Inflammatory macrophage treated with lipopolysaccharide for 1 hour (primary cell): ENCODE measurements around the gene CDYL.
"Not testable (repeated sequence)": the region's sequence is repeated elsewhere in the genome, so short reads cannot be mapped to it uniquely, and the experiment has no call there.

ENCODE experiments used
- DNase-seq, 2 donors: peaks; one replicate each; pipeline ENCODE4 v3.0.0-alpha.2; 2020 to 2022

CDYL gene

GRCh38 chr6:4805553-4806336 lies 29.5 kb downstream of the CDYL start:
- peak in 1 of 2 donors; percentile 37 for DNase-seq

DNA sequence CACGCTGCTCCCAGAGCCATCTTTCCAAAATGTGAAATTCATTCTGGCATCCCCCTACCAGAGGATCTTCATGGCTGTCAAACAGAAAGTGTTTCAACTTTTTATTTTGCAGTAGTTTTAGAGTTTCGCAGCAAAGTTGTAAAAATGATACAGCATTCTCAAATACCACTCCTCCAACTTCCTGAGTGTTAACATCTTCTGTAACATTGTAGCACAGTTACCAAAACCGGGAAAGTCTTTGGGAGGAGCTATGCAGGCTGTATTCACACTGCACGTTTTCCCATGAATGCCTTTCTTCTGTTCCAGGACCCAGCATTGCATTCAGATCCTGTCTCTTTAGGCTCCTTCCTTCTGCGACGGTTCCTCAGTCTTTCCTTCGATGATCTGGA lies 30.1 kb downstream of the CDYL start:
- DNase-seq = peak; percentile 37 to 63

DNA sequence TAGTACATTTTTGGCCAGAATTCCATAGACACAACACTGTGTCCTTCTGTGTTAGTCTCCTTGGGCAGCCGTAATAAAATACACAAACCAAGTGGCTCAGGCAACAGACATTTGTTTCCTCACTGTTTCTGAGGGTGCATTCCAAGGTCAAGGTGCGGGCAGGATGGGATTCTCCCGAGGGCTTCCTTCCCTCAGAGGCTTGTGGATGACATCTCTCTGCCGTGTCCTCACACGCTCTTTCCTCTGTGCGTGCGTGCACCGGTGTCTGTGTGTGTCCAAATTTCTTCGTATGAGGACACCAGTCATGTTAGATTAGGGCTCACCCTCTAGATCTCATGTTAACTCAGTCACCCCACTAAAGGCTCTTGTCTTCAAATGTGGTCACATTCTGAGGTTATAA lies 30.6 kb downstream of the CDYL start:
- DNase-seq = no peak

GRCh38 chr6:4808396-4808795 lies 32.2 kb downstream of the CDYL start:
- DNase-seq = no peak

DNA sequence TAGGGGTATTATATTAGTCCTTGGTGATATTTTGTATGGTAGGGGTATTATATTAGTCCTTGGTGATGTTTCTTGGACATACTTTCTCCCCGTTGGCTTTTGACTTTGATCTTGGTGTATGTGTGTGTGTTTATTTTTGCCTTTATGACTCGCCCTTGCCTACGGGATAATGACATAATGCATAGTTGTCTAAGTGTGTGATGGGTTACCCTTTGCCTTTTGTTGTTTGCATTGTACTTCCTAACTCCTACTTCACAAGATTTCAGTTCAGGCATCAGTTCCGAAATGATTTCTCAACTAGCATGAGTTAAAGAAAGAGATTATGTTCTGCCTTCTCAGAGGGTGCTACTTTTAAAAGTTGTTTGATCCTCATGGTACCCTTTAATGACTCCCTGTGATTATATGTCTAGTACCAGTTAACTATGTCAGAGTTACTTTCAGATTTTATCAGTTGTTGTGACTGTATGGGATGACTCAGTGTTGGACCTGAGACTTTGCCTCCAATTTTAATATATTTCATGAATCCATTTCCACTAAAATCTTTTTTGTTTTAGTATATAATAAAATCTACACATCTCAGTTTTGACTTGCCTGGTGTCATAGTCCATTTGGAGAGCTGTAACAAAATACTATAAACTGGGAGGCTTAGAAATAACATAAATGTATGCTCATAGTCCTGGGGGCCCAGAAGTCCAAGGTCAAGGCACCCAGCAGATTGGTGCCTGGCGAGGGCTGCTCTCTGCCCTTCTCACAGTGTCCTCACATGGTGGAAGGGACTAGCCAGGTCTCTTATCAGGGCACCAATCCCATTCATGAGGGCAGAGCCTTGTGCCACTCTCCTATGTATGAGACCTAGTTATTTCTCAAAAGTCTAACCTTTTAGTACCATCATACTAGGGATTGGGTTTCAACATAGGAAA lies 34.1 kb downstream of the CDYL start:
- peak; percentile 65 to 90 for DNase-seq

DNA sequence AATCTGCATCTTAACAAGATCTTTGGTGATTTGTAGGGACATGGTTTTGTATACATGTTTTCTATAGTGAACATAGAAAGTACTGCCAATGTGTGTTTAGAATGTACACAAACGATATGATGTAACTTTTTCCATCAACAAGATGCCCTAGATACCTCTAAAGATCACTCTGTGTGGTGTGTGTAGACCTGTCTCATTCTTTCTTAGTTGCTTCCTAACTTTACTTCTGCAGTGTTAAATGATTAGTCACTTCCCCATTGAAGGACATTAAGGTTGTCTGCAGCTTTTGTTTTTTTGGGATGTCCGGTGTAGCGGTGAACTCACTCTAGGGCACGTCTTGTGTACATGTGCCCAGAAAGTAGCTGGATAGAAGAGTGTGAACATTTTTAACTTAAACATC lies 35.9 kb downstream of the CDYL start:
- DNase-seq = peak in 1 of 2 donors; percentile 37

- DNase-seq = no peak
Measured at GRCh38 chr6:4813055-4813454, 36.9 kb downstream of the CDYL start.

GRCh38 chr6:4814212-4814611 lies 38.0 kb downstream of the CDYL start:
- no peak for DNase-seq

DNA sequence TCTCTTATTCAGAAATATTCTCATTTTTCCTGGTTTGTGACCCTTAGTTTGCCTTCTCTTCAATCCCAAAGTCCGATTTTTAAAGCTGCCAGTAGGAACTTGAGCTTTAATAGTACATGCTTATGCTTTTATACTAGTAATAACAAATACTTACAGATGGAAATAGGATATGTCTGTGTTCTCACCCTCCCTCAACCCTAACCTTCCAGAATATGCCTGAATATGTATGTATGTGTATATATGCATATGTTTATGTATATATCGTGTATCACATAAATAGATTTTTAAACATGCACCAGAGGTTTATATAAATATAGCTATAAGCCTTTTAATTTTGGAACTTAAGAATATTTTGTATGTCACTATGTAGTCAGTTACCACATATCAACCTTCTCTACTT lies 38.8 kb downstream of the CDYL start:
- no peak for DNase-seq

DNA sequence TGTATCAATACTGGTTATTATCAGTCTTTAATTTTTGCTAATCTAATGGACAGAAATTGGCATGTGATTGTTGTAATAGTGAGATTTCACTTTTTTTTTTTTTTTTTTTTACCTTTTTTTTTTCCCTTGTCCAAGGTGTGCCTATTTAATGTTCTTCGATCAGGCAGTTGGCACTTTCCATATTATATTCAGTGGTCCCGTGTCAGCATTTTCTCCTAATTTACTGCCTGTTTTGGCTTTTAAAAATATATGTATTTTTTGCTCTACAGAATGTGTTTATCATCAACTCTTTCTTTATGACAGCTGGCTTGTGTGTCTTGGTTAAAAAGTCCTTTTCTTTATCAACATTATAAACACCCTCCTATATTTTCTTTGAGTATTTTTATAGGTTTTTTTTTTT lies 39.4 kb downstream of the CDYL start:
- no peak for DNase-seq

- DNase-seq = no peak
Measured at GRCh38 chr6:4816904-4817303, 40.7 kb downstream of the CDYL start.

- no peak for DNase-seq
Measured at GRCh38 chr6:4817551-4817950, 41.3 kb downstream of the CDYL start.

DNA sequence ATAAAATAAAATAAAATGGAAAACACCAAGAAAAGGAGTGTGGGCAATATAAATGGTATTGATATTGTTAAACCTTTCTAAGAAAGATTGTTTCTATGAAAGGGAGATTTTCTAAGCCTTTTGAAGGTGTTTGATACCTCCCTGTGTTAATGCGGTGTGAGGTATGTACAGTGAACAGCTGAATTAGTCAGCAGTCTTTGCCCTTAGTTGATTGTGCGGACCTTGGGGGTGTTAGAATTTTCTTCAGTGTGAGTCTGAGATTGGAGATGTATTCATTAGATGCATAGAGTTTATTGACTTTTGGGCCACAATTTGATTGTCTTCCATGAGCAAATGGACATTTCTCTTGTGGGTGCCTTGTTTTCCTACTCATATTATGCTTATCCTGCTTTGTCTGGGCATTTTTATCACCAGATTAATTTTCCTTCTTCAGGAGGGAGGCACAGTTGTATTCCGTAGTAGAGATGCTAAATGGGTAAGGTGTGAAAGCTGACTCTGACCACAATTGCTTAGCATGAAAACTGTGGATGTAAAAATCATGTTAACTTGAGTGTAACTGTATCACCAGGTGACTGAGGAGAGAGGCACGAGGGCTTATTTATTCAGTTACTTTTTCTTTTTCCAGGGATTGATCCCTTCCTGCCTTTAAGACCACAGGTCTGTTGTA lies 42.2 kb downstream of the CDYL start:
- DNase-seq = no peak

- DNase-seq = no peak
Measured at GRCh38 chr6:4819706-4820283, 43.6 kb downstream of the CDYL start.

GRCh38 chr6:4820704-4821276 lies 44.6 kb downstream of the CDYL start:
- no peak for DNase-seq

DNA sequence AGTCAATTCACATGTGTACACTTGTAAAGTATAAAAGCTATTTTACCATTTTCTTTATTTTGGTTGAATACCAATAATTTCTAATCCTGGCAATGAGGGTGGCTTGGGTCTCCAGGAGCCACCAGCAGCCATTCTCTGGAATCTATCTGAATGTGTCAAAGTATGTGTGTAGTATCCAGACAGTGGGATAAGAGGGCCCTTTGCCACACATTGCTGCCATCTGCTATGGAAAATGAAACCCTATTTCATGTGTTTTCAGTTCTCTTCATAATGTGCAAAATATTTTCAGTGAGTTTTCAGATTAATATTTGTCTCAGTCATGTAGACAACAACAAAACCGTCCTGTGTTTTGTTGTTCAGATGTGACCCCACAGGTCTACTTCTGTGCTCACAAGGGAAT lies 46.3 kb downstream of the CDYL start:
- no peak for DNase-seq

DNA sequence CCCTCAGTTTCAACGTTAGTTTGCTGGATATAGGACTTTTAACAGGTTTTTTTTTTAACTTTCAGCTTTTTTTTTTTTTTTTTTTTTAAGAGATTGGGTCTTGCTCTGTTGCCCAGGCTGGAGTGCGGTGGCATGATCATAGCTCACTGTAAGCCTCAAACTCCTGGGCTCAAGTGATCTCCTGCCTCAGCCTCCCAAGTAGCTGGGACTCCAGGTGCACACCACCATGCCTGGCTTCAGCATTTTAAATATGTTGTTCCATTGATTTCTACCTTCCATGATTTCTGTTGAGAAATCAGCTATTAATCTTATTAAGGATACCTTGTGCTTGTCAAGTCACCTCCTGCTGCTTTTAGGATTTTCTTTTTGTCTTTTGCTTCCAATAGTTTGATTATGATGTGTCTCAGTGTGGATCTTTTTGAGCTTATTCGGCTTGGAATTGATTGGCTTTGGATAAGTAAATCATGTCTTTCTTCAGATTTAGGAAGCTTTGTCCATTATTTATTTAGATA lies 52.0 kb downstream of the CDYL start:
- DNase-seq = no peak

DNA sequence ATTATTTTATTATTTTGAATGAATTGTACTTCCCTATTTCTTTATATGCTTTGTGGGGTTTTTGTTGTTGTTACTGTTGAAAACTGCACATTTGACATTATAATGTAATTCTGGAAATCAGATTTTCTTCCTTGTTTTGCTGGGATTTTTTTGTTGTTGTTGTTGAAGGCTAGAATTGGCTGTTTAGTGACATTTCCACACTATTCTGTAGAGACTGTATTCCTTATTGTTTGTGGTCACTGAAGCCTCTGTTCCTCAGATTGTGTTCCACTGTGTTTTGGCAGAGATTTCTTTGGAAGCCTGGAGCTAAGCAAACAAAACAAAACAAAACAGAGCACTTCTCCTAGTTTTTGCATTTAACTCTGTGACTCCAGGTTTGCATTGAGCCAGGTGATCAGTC lies 52.9 kb downstream of the CDYL start:
- no peak for DNase-seq

DNA sequence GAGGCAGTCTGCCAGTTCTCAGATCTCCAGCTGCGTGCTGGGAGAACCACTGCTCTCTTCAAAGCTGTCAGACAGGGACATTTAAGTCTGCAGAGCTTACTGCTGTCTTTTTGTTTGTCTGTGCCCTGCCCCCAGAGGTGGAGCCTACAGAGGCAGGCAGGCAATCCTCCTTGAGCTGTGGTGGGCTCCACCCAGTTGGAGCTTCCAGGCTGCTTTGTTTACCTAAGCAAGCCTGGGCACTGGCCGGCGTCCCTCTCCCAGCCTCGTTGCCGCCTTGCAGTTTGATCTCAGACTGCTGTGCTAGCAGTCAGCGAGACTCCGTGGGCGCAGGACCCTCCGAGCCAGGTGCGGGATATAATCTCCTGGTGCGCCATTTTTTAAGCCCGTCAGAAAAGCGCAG lies 59.3 kb downstream of the CDYL start:
- not testable (repeated sequence) for DNase-seq

DNA sequence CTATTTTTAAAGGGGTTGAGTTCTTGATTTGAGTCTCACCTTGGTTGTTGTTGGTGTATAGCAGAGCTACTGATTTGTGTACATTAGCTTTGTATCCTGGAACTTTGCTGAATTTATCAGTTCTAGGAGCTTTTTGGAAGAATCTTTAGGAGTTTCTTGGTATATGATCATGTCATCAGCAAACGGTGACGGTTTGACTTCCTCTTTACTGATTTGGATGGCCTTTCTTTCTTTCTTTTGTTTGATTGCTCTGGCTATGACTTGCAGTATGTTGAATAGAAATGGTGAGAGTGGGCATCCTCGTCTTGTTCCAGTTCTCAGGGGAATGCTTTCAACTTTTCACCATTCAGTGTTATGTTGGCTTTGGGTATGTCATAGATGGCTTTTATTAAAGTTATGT lies 64.0 kb downstream of the CDYL start:
- no peak for DNase-seq

DNA sequence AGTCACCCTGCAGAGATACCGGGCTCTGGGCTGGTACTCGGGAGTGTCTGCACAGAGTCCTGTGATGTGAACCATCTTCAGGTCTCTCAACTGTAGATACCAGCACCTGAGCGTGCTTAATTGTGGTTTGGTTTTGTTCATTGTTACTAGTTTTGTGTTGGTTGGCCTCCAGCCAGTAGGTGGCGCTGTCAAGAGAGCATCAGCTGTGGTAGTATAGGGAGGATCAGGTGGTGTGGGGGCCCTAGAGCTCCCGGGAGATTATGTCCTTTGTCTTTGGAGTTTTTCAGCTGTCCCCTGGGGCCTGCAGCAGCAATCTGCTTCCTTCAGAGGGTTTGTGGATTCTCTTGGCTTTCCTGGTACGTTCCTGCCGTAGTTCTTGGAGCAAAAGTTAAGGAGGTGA lies 67.9 kb downstream of the CDYL start:
- DNase-seq = no peak

DNA sequence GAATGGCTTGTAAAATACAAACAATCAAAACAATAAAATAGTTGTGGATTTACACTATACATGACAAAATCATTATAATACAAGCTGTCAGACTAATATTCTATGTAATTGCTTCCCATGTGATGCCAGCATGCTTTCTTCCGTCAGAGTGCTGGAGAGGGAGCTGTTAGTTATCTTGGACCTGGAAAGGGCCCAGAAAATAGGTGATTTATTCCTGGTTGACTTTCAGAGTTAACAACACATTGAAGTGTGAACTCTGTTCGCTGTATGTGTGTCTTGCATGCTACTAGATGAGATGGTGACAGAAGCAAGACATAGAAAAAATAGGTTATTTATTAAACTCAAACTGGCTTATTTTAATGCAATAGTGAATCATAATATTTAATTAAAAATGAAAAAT lies 70.2 kb downstream of the CDYL start:
- no peak for DNase-seq
